ENCODE measurements around the gene MAP4K1. TPM values are rescaled to one million over a fixed set of nuclear protein-coding genes. Genes with fewer than 3 reads are reported as not detected.

Gene MAP4K1
- total RNA-seq, 1 experiment from 2014 or later = 3.5 TPM

DNA sequence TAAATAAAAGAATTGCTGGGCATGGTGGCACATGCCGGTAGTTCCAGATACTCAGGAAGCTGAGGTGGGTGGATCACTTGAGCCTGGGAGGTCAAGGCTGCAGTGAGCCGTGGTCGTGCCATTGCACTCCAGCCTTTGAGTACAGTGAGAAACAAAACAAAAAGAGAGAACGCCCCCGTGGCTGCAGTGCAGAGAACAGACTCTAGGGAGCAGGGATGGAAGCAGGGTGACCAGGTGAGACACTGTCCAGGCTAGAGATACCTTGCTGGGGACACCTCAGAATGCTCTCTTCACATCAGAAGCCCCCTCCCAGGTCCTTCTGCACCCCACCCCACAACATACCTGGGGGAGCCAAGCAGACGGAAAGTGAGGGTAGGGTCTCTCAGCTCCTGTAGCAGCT is 24.8 kb downstream of the MAP4K1 start:
- Histone ChIP-seq H4K20me1 (ENCODE audit: insufficient read depth) (no peaks in the 10 kb centered on the region), H3K9me2 (ENCODE audit: insufficient read depth) (no peaks in the 10 kb centered on the region), H3K79me2 (ENCODE audit: low read depth) (no peaks in the 10 kb centered on the region), H2AFZ (no peak overlapping the region), H3K36me3 (ENCODE audit: low read depth) (no peaks in the 10 kb centered on the region), H3K27ac (no peak overlapping the region), H3K9me3 (ENCODE audit: insufficient read depth, low read depth) (no peaks in the 10 kb centered on the region), H3K27me3 (ENCODE audit: insufficient read depth, low read depth) (no peaks in the 10 kb centered on the region), H3K4me3 (no peak overlapping the region), H3F3A (ENCODE audit: insufficient read depth, low read depth) (peaks cover 3% of the 10 kb centered on the region; the same call in 1 of the 2 replicates), H3K4me1 (replicated peaks; ENCODE audit: insufficient read depth) (0 out of 2 replicates have a peak, but pooled peaks cover 3% of the 10 kb centered on the region), H3K4me2 (no peak overlapping the region)
- DNase-seq = no peak
- TF ChIP-seq, protein P1, sequence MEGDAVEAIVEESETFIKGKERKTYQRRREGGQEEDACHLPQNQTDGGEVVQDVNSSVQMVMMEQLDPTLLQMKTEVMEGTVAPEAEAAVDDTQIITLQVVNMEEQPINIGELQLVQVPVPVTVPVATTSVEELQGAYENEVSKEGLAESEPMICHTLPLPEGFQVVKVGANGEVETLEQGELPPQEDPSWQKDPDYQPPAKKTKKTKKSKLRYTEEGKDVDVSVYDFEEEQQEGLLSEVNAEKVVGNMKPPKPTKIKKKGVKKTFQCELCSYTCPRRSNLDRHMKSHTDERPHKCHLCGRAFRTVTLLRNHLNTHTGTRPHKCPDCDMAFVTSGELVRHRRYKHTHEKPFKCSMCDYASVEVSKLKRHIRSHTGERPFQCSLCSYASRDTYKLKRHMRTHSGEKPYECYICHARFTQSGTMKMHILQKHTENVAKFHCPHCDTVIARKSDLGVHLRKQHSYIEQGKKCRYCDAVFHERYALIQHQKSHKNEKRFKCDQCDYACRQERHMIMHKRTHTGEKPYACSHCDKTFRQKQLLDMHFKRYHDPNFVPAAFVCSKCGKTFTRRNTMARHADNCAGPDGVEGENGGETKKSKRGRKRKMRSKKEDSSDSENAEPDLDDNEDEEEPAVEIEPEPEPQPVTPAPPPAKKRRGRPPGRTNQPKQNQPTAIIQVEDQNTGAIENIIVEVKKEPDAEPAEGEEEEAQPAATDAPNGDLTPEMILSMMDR (conservative IDR thresholded peaks at IDR 0.05) = no peak
- TF ChIP-seq EZH2 (IDR thresholded peaks at IDR 0.05; ENCODE audit: low read depth) = no peak
- intact Hi-C loops (cut with micrococcal nuclease; ENCODE audit: unreplicated experiment) = no loop called here
- POLR2A ChIA-PET (ENCODE audit: unreplicated experiment) = interaction anchor here (0.6 kb wide), 1 partner anchor 58 kb away, joined by 5 read pairs; no protein-coding TSS in a partner anchor
- no TSS peak for BruUV-seq (replicated peaks)
- CTCF ChIA-PET = no interaction called here

DNA sequence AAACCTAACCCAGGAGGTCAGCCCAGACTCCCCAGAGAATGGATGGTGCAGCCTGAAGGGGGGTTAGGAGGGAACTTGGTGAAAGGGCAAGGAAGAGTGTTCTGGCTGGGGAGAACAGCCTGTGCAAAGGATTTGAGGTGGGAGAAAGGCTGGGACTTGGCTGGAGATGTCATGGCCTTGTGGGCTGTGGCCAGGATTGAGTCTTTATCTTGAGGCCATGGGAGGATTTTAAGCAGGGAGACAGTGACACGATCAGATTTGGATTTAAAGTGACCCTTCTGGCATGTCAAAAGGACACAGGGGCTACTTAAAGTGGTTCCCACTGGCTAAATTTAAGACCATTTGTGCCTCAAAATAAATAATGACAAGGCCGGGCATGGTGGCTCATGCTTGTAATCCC is 29.7 kb downstream of the MAP4K1 start:
- H3F3A ChIP-seq (ENCODE audit: insufficient read depth, low read depth) = no peaks in the 10 kb centered on the region
- no peaks in the 10 kb centered on the region for H3K79me2 ChIP-seq (ENCODE audit: low read depth)
- CTCF ChIA-PET = no interaction called here
- POLR2A ChIA-PET (ENCODE audit: unreplicated experiment) = no interaction called here
- H3K9me2 ChIP-seq (ENCODE audit: insufficient read depth) = no peaks in the 10 kb centered on the region
- H3K36me3 ChIP-seq (ENCODE audit: low read depth) = no peaks in the 10 kb centered on the region
- H3K4me1 ChIP-seq (replicated peaks; ENCODE audit: insufficient read depth) = no peaks in the 10 kb centered on the region
- BruUV-seq (replicated peaks) = no TSS peak
- no peak overlapping the region for H3K4me3 ChIP-seq
- no peak overlapping the region for H2AFZ ChIP-seq
- H4K20me1 ChIP-seq (ENCODE audit: insufficient read depth) = no peaks in the 10 kb centered on the region
- no peak for TF ChIP-seq EZH2 (IDR thresholded peaks at IDR 0.05; ENCODE audit: low read depth)
- TF ChIP-seq, protein P1 (conservative IDR thresholded peaks at IDR 0.05) = no peak
- H3K27ac ChIP-seq = no peak overlapping the region
- H3K27me3 ChIP-seq (ENCODE audit: insufficient read depth, low read depth) = no peaks in the 10 kb centered on the region
- H3K9me3 ChIP-seq (ENCODE audit: insufficient read depth, low read depth) = no peaks in the 10 kb centered on the region
- intact Hi-C loops (cut with micrococcal nuclease; ENCODE audit: unreplicated experiment) = no loop called here
- no peak for DNase-seq
- no peak overlapping the region for H3K4me2 ChIP-seq

DNA sequence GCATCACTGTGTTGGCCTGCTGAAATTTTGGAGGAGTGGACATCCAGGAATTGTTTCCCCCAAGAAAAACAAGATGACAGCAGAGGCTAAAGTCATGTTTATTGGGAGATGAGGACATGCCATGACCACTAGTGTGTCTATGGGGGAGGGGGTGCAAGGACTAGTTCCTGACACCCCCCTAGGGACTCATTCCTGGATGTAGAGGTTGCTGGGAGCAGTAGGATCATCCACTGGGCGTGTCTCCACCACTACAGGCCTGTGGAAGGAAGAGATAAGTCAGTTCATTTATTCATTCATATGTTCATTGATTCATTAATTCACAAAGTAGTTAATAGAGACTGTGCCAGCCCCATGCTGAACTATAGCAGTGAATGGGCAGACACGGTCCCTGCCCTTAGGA is 30.2 kb downstream of the MAP4K1 start:
- DNase-seq = no peak
- Histone ChIP-seq H3K4me1 (replicated peaks; ENCODE audit: insufficient read depth) (no peaks in the 10 kb centered on the region), H3K9me3 (ENCODE audit: insufficient read depth, low read depth) (no peaks in the 10 kb centered on the region), H3K27ac (no peak overlapping the region), H3F3A (ENCODE audit: insufficient read depth, low read depth) (no peaks in the 10 kb centered on the region), H3K36me3 (ENCODE audit: low read depth) (no peaks in the 10 kb centered on the region), H3K27me3 (ENCODE audit: insufficient read depth, low read depth) (no peaks in the 10 kb centered on the region), H3K9me2 (ENCODE audit: insufficient read depth) (no peaks in the 10 kb centered on the region), H2AFZ (no peak overlapping the region), H3K4me3 (no peak overlapping the region), H3K4me2 (no peak overlapping the region), H4K20me1 (ENCODE audit: insufficient read depth) (no peaks in the 10 kb centered on the region), H3K79me2 (ENCODE audit: low read depth) (no peaks in the 10 kb centered on the region)
- POLR2A ChIA-PET (ENCODE audit: unreplicated experiment) = no interaction called here
- intact Hi-C loops (cut with micrococcal nuclease; ENCODE audit: unreplicated experiment) = no loop called here
- TF ChIP-seq EZH2 (IDR thresholded peaks at IDR 0.05; ENCODE audit: low read depth) = no peak
- TF ChIP-seq, protein P1 (conservative IDR thresholded peaks at IDR 0.05) = no peak
- BruUV-seq (replicated peaks) = no TSS peak
- CTCF ChIA-PET = no interaction called here
